Measurements from ENCODE around the gene RELL2.
A peak's percentile ranks its signal among the peaks of the same experiment; 100 is the strongest.

RELL2 gene

GRCh38 chr5:141602606-141603005 is 34.2 kb upstream of the RELL2 start:
- no peak overlapping the region for H3K27ac ChIP-seq
- TF ChIP-seq CTCF (IDR thresholded peaks at IDR 0.05) (no peak), ZFX (IDR thresholded peaks at IDR 0.05; ENCODE audit: borderline replicate concordance) (no peak)

- no peak overlapping the region for H3K27ac ChIP-seq
- TF ChIP-seq CTCF (IDR thresholded peaks at IDR 0.05) (no peak), ZFX (IDR thresholded peaks at IDR 0.05; ENCODE audit: borderline replicate concordance) (no peak)
Measured at GRCh38 chr5:141603923-141604717, 32.7 kb upstream of the RELL2 start.

DNA sequence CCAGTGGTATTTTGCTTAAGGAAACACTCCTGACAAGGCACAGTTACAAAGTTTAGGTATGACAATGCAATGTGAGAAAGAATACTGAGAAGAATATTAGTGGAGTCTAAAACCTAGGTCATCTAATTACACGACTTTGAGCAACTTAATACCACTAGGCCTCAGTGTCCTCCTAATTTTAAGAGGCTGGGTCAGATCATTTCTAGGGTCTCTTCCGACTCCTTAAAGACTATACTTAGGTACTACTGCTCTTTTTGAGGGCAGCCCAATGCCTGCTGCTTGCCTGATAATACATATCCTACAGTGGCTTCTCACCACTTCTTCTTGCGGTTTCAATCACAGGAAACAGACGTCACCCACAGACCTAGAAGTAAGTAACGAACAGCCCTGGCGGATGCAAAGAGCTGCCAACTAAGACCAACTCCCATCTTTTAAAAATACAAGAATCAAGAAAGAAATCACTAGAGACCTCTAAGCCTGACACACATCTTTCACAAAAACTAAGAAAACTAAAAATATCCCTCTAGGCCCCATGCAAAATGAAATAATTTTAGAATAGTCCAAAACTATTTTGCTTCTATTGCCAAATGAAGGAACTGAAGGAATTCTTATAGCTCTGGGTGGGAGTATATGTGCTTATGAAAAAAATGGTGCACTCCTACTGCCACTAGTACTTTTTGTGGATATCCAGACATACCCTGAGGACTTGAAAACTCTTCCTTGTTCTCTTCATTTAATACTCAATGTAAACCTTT is 31.1 kb upstream of the RELL2 start:
- TF ChIP-seq ZFX (IDR thresholded peaks at IDR 0.05; ENCODE audit: borderline replicate concordance), result no peak
- TF ChIP-seq CTCF (IDR thresholded peaks at IDR 0.05), result no peak
- no peak overlapping the region for H3K27ac ChIP-seq

- TF ChIP-seq CTCF (IDR thresholded peaks at IDR 0.05) (no peak), ZFX (IDR thresholded peaks at IDR 0.05; ENCODE audit: borderline replicate concordance) (no peak)
- peak overlapping the region; percentile 56 for H3K27ac ChIP-seq
Measured at GRCh38 chr5:141608046-141608445, 28.8 kb upstream of the RELL2 start.

DNA sequence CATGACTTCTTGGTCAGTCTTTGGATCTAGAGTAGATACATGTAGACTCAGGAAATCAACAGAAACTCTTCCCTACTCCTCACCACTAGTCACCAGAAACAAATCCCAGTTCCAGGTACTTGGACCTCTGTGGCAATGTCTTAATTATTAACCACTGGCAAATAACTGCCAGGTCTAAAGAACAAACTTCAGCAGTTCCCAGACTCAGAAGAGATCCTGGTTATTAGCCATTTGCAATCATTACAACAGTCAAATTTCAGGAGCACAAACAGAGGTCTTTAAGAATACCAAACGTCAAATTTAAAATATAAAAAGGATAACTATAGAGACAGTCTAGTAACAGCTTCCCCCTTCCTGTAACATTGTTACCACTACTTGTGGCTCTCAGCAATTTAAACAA is 28.2 kb upstream of the RELL2 start:
- H3K27ac ChIP-seq, result peak overlapping the region; percentile 56
- TF ChIP-seq CTCF (IDR thresholded peaks at IDR 0.05) (no peak), ZFX (IDR thresholded peaks at IDR 0.05; ENCODE audit: borderline replicate concordance) (no peak)

- TF ChIP-seq ZFX (IDR thresholded peaks at IDR 0.05; ENCODE audit: borderline replicate concordance), result no peak
- no peak for TF ChIP-seq CTCF (IDR thresholded peaks at IDR 0.05)
- peak overlapping the region; percentile 56 for H3K27ac ChIP-seq
Measured at GRCh38 chr5:141609044-141609443, 27.8 kb upstream of the RELL2 start.

DNA sequence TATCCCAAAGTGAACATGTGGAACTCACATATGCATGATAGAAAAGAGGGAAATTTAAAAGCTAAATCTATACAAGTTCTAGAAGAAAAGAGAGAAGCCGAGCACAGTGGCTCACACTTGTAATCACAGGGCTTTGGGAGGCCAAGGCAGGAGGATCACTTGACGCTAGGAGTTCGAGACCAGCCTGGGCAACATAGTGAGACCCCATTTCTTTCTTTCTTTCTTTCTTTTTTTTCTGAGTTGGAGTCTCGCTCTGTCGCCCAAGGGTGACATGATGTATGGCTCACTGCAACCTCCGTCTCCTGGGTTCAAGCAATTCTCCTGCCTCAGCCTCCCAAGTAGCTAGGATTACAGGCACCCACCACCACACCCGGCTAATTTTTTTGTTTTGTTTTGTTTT is 26.9 kb upstream of the RELL2 start:
- H3K27ac ChIP-seq, result peak overlapping the region; percentile 56

Data from 22Rv1 (cell line).